Urothelium cell line (cell line): ENCODE results near the gene LRRC27.

Source experiments
- DNase-seq: peaks from one replicate; pipeline ENCODE4 v3.0.0; 2011; ENCODE audit warnings: low spot score, mixed read lengths
- FAIRE-seq: peaks from 2 replicates; lab custom pipeline; 2011; peaks lifted over from hg19 to GRCh38; lab: Jason Lieb, UNC

LRRC27 gene

DNA sequence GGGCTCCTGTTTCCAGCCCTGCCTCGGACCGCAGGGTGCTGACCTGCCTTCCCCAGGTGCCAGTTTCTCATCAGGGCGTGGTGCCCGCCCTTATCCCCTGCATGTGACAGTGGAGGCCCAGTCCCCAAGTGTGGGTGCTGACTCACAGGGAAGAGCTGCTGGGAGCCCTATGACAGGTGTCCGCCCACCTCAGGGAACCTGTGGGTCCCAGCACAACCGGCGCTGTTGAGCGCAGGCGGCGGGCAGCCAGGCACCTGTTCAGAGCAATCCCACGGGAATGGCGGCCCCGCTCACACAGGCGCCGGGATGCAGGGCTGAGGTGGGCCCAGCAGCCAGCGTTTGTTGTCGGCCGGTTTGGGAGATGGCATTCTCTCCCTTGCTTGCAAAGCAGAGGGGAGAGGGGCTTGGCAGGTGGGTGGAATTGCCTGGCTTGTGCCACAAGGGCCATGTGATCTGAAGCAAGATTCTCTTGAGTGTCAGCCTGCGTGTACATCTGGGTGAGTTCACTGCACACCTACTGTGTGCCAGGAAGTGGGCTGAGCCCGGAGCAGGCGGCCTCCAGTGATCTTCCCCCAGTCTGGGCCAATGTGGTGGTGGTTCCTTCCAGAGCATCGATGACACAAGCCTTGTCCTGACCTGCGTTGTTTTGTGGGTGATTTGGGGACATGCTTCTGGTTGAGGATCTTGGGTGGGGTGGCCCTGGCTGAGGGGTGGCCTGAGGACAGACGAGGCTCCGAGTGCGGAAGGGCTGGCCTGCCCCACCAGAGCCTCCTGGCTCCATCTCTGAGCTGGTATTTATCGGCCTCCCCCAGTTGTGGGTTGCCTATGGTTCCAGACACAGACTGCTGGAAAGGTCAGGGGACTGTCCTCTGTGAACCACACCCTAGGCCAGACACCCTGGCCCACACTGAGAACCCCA lies 67.4 kb downstream of the LRRC27 start:
- FAIRE-seq (no peak), DNase-seq (no peak)

DNA sequence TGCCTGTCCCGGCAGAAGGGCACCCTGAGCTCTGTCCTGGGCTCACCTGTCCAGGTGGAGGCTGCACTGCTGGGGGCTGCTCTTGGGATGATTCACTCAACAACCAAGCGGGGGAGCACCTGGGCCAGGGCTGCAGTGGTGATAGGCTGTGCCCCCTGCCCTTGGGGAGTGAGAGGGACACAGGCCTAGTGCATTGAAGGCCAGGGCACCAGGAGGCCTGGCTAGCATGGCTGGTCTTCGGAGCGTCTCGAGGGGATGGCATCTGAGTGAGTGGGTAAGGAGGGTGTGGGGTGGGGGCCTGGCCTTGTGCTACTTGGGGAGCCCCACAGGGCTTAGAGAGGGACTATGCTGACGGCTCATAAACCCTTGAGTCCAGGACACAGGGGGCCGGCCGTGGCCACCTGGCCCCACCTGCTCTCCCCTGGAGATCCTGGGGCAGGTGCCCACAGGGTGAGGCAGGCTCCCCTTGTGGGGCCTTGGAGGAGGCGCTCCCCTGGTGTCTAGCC lies 68.1 kb downstream of the LRRC27 start:
- FAIRE-seq (no peak), DNase-seq (no peak)

DNA sequence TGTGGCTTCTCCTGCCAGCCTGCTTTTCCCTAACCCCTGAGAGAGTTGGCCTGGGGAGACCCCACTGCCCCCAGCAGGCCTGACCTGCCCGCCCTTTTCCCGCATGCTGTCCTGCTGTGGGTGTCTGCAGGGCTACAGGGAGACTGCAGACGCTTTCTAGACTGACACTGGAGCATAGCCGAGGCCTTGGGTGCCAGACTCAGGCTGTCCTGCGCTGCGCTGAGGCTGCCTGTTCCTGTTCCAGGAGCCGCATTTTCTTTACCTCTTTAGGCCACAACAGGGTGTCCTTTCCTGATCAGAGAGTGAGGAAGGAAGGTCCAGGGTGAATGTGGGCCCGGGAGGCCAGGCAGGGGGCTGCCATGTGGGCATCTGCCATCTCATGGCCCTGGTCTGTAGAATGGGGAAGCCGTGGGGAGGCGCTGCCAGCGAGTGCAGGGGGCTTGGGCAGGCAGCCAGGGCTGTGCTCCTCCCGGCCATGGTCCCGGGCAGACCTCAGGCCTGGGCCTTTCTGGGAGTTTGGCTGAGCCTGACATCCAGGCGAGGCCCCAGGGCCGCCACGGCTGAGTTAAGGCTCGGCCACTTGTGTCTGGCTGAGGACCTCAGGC lies 68.7 kb downstream of the LRRC27 start:
- FAIRE-seq, result no peak
- no peak for DNase-seq

DNA sequence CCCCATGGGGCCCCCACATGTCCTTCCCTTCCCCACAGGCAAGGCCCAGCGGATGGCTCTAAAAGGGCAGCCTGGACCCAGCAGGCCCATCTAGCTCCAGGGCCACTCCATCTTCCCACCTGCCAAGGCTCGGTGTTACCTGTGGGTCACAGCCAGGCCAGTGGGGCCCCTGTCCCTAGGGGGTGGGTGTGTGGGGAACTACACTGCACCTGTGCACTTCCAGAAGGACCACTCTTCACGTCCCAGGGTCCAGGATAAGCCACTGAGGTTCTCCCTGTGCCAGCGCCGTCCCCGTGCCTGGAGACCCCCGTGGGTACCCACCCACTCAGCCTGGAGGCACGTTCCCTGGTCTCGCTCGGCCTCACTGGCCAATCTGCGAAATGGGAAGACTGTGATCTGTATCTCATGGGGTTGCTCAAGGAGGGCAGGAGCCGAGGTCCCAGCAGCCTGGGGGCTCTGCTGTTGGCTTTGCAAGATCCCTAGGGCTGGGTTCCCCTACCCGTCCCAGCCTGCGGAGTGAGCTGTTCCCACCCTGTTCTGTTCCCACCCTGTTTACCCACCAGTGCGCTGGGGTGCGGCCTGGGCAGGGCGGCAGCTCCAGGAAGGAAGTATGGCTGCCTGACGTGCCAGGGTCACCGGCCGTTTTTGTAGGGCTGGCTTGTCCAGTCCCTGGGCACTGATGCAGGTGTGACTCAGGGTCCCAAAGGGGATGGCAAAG lies 69.6 kb downstream of the LRRC27 start:
- FAIRE-seq (no peak), DNase-seq (no peak)

DNA sequence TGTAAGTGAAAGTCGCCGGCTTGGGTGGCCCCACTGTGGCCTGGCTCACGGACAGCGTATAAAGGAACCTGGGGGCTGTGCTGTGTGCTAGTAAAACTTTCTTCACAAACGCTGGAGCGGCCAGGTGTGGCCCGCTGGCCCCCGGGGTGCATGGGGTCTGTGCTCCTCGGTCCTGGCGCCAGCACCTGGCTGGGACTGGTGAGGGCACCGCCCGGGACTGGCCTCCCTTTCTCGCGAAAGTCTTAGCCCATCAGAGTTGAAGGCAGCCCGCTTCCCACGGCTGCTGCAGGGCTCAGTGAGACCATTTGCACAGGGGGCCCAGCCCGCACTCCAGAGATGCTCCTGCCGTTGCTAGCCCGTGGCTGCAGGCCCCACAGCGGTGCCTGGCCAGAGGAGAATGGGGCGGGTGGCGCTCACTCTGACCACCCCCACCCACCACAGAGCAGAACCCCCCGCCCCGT lies 70.8 kb downstream of the LRRC27 start:
- FAIRE-seq, result no peak
- DNase-seq, result no peak

DNA sequence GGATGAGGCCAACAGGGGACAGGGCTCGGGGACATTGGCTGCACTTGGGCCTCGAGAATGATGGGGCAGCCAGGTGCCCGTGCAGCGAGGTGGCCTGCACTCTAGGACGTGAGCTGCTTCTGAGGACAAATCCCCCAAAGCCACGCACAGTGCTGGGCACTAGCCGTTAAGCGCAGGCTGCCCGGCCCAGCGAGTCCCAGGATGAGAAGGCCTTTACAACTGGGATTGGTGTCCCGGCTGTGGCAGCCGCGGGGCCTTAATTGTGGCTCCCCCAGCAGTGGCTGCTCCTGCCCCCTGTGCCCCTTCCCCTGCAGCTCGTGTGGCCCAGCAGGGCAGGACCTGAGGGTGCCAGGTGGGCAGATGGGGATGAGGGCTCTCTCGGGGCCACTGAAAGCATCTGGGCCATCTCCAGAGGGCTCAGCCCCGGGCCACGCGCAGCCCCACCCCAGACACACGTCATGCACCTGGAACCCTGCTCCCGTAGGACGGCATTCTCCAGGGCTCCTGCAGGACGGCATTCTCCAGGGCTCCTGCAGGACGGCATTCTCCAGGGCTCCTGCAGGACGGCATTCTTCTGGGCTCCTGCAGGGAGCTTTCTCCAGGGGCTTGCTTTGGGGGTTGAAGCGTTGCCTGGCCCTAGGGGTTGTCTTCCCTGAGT lies 71.6 kb downstream of the LRRC27 start:
- DNase-seq, result no peak
- FAIRE-seq, result no peak

DNA sequence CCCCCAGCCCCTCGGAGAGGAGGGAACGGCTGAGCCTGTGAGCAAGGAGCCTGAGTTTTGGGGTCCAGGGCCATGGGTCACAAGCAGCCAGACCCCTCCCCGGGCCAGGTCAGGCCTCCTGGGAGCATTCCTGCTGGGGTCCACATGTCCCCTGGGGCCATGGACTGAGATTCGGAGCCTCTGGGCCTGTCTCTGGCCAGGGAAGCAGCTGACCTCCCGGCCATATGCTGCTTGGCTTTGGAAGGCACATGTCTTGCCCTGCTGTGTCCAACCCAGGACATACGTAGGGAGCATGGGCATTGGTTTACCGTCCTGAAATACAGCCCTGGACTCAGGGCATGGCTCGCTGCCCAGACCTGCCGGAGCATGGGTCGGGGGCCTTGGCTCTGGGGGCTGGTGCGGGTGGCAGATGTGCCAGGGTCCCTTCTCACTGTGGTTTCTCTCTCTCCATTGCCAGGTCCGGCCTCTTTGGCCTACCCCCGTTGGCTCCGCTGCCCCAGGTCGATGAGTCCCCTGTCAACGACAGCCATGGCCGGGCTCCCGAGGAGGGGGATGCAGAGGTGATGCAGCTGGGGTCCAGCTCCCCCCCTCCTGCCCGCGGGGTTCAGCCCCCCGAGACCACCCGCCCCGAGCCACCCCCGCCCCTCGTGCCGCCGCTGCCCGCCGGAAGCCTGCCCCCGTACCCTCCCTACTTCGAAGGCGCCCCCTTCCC lies 72.3 kb downstream of the LRRC27 start:
- FAIRE-seq (no peak), DNase-seq (no peak)

DNA sequence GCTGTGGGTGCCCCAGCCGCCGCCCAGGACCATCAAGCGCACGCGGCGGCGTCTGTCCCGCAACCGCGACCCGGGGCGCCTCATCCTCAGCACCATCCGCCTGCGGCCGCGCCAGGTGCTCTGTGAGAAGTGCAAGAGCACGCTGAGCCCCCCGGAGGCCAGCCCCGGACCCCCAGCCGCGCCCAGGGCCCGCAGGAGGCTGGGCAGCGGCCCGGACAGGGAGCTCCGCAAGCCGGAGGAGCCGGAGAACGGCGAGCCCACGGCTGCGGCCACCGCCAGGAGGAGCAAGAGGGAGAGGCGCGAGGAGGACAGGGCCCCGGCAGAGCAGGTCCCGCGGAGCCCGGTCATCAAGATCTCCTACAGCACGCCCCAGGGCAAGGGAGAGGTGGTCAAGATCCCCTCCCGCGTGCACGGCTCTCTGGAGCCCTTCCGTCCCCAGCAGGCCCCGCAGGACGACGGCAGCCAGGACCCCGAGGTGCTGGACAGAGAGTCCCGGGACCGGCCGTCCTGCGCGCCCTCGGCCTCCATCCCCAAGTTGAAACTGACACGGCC lies 73.0 kb downstream of the LRRC27 start:
- DNase-seq (no peak), FAIRE-seq (no peak)

DNA sequence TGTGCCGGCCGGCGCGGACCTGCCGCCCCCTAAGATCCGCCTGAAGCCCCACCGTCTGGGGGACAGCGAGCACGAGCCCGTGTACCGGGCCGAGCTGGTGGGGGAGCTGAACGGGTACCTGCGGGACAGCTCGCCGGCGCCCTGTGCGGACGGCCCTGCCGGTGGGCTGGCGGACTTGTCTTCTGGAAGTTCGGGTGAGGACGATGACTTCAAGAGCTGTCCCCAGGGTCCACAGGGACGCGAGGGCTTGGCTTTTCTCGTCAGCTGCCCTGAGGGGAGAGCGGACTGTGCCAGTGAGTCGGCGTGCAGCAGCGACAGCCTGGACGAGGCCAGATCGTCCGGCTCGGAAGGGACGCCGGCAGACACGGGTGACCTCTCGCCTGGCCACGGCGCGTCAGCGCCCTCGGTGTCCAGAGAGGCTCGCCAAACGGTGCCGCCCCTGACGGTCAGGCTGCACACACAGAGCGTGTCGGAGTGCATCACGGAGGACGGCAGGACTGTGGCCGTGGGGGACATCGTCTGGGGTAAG lies 73.5 kb downstream of the LRRC27 start:
- FAIRE-seq, result no peak

DNA sequence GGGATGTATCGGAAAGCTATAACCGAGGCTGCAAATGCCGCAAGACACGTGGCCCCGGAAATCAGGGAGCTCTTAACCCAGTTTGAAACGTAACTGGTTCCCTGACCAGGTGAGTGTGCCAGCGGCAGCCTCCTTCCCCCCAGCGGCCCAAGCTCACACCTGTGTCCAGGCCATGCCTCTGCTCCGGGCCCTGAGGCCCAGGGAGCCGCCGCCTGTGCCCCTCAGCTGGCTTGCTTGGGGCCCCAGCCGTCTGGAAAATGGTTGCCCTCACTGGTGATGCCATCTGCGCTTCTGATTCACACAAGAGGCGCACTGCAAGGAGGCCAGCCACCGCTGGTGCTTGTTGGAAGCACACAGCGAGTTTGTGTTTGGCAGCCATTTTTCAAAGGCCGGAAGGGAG lies 74.2 kb downstream of the LRRC27 start:
- FAIRE-seq, result no peak
- no peak for DNase-seq

More for the DNA sequence above, 73.5 kb downstream of the LRRC27 start:
- DNase-seq, result no peak

DNA sequence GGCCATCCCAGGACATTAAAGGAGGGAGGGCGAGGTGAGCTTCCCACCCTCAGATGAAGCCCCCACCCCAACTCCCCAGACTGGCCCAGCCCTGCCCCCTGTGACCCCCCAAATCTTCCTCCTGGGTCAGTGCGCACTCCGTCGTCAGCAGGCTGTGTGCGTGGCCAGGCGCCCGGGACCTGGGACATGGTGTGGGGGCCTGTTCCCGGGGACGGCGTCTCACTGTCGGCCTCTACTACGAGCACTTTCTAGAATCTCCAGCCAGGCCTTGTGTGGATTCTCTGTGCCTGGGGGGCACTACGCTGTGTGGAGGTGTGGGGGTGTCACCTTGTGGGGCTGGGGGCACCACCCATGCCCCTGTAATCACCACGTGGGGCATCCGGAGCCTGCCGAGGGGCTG lies 74.8 kb downstream of the LRRC27 start:
- no peak for DNase-seq
- FAIRE-seq, result no peak

DNA sequence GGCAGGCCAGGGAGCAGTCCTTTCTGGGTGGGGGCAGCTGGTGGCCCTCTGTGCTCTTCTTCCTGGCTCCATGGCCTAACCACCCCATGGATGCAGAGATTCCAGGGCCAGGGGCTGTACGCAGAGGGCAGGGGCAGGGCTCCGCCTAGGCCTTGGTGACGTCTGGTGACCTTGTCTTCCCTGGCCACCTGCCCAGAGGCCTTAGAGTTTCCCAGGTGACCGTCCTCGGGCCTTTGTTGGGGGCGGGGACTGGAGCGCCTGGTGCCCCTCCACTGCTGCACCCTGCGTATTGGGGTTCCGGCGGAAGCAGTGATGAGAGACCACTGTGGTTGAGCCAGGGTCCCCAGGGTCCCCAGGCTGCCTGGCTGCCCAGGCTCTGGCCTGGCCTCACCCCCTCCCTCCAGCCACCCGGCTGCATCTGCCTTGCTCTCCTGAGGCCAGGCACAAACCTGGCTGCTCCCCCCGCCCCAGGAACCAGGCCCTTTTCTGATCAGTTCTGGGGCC lies 75.3 kb downstream of the LRRC27 start:
- DNase-seq (no peak), FAIRE-seq (no peak)

DNA sequence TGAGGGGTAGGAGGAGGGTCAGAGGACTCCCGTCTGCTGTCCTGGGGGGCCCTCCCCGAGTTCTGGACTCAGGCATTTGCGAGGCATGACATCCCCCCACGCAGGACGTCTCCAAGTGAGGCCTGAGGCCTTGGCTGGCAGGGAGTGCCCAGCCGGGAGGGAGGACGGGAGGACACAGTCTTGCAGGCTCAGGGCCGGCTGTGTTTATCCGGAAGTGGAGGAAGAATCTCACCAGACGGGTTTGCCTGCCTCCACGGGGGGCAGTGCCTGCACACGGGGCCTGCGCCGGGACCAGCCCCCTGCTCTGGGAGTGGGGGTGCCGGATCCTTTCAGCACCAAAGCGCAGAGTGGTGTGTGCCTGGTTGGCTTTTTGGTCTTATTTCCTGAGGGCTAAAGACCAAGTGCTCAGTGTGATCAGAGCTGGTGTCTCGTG lies 75.9 kb downstream of the LRRC27 start:
- FAIRE-seq, result no peak

DNA sequence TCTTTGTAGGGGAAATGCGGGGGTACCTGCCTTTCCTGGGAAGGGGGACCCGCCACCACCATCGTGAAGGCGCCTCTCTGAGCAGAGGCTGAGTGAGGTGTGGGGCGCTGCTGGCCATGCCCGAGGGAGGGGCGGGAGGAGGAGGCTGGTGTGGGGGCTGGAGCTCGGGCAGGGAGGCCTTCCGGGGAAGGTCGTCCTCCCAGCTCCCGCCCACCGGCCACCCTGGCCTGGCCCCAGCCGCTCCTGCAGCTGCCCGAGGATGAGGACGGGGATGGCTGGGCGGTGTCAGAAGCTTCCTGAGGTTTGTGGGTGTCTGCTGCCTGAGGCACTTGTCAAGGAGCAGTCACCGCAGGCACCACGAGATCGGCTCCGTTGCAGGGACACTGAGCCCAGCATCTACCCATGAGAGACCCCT lies 76.4 kb downstream of the LRRC27 start:
- DNase-seq (no peak), FAIRE-seq (no peak)

More for the DNA sequence above, 75.9 kb downstream of the LRRC27 start:
- DNase-seq, result no peak

DNA sequence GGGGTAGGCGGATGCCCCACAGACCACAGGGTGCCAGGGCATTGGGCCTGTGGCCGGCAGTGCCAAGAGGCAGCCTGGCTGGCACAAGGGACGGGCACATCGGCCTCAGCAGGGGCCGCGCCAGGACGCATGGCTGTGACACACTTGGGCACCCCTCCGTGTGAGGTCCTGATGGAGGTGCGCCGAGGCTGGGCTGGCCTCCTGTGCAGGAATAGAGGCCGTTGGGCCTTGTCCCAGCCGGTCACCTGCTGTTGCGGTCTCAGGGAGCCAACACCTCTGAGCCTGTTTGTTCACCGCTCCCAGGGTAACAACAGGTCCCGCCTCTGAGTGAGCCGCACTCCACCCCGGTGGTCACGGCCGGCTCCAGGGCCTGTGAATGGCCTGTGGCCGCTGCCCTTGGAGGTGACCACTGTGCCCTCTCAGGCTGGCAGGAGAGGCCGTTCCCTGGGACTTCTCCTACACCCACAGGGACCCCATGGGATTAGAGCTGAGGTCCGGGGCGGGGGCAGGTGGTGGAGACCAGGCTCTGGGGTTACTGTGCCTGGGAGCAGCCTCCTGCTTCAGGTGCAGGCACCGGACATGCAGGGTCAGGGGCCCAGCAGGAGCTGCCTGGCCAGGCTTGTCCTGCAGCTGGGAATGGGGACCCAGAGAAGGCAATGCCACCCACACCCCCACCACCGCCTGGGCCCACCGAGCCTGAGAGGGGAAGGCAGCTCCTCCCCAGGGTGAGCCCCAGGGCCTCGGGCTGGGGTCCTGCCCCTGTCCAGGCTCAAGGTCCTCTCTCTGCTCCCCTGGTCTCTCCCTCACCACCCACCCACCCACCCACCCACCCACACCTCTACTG lies 77.1 kb downstream of the LRRC27 start:
- no peak for DNase-seq
- FAIRE-seq, result no peak

DNA sequence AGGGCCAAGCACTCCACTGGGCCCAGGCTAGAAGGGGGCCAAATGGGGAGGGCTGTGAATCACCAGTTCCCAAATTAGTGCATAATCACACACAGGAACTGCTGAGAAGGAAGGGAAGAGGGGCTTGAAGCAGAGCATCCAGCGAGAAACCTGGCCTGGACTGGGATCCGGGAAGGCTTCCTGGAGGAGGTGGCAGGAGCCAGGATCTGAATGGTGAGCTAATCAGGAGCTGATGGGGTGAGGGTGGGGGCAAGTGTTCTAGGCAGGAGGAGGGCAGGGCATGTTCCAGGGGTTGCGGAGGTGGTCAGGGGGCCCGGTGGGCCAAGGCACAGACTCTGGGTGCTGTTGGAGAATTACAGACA lies 77.7 kb downstream of the LRRC27 start:
- no peak for FAIRE-seq

DNA sequence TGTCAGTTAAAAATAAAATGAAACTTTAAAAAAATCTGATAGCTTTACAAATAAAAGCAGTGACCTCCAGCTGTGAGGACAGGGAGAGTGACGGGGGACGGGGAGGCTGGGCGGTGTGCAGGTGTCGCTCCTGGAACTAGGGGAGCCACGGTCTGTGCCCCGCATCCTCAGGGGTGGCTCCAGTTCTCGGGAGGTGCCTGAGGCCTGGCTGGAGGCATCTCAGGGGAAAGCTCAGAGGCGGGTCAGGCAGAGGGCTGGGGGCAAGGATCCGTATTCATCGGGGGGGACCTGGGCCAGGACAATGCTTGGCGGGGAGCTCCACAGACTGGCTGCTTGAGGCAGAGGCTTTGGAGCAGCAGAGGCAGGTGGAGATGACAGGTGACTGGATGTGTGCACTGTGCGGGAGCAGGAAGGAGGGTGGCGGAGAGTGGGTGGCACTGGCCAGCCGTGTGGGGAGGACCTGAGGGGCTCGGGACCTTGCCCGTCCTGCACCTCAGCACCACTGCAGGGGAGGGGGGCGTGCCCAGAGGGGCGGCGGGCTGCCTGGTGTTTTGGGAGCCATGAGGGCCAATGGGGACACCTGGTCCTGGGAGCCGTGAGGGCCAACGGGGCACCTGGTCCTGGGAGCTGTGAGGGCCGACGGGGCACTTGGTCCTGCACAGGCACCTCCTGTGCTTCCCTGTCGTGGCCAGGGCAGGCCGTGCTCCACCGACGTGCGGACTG lies 78.2 kb downstream of the LRRC27 start:
- FAIRE-seq (no peak), DNase-seq (no peak)

More for the DNA sequence above, 77.7 kb downstream of the LRRC27 start:
- no peak for DNase-seq
